HCT116 (cell line): ENCODE measurements around the gene CARMIL1. TPM values are rescaled to one million over a fixed set of nuclear protein-coding genes. Genes with fewer than 3 reads are reported as not detected.

Source experiments
- ATAC-seq: fragments of 200-7000 bp; cut with Tn5 transposase; 2 replicates; pipeline ENCODE4 v1.9.1; 2020; ENCODE audit warnings: mild to moderate bottlenecking, moderate library complexity
- BruUV-seq: library from RNA; stranded (reverse); fragments of 400-500 nt; replicated peaks from 2 replicates; lab custom pipeline; 2021; lab: Mats Ljungman, UMichigan
- CTCF ChIA-PET: fragments of 300-600 bp; sonication (Branson Sonifier 250); formaldehyde crosslinking; loops from one replicate; lab custom pipeline; 2021; ENCODE audit warnings: antibody characterized with exemption; lab: Charles Lee
- POLR2A ChIA-PET: fragments of 300-600, 350-600 bp; sonication (Branson Sonifier 250); formaldehyde crosslinking; loops from one replicate; lab custom pipeline; 2021; ENCODE audit warnings: antibody characterized with exemption; lab: Charles Lee
- RAD21 ChIA-PET, 2 experiments: fragments of 300-600 bp; sonication (Branson Sonifier 250); formaldehyde crosslinking; loops; one replicate each; lab custom pipeline; 2023; ENCODE audit warnings: low total read pairs in 2 of 2; ENCODE audit not compliant: uncharacterized antibody in 2 of 2, unreplicated experiment in 2 of 2, low non-redundant PET in 1 of 2; lab: Charles Lee
- DNase-seq: peaks from one replicate; pipeline ENCODE4 v3.0.0-alpha.2; 2010; ENCODE audit warnings: low read depth, low spot score
- H2AFZ ChIP-seq: fragments of 200-600 bp; shearing (Covaris generic), sonication (generic); 2 replicates; pipeline ENCODE4 v1.6.1; 2017; ENCODE audit warnings: low read depth, mixed run types, mixed read lengths, antibody characterized with exemption, low read length; ENCODE audit not compliant: poor library complexity, severe bottlenecking
- H3K27ac ChIP-seq: 2 replicates; pipeline ENCODE4 v1.5.1; 2012; ENCODE audit warnings: low read depth, low read length
- H3K27me3 ChIP-seq: fragments of 200-600 bp; sonication (generic); 2 replicates; pipeline ENCODE4 v1.6.1; 2016; ENCODE audit warnings: mixed run types, low read length, mixed read lengths; ENCODE audit not compliant: insufficient read depth
- H3K36me3 ChIP-seq, 2 experiments: fragments of 200-500 bp in 1 of 2; fragments of 200-600 bp in 1 of 2; sonication (Bioruptor generic) in 1 of 2; sonication (generic) in 1 of 2; 2 replicates each; pipeline versions ENCODE4 v1.5.1 to v1.6.1; 2014 to 2016; ENCODE audit warnings: low read length in 2 of 2, inconsistent platforms in 1 of 2, mixed read lengths in 1 of 2, mixed run types in 1 of 2; ENCODE audit not compliant: insufficient read depth in 2 of 2, control insufficient read depth in 1 of 2
- H3K4me1 ChIP-seq, 2 experiments: fragments of 200-600 bp in 1 of 2; sonication (generic) in 1 of 2; 2 replicates each; pipeline versions ENCODE4 v1.5.1 to v1.6.1; 2012 to 2017; ENCODE audit warnings: low read length in 2 of 2, inconsistent platforms in 1 of 2, mild to moderate bottlenecking in 1 of 2, mixed read lengths in 1 of 2, mixed run types in 1 of 2, moderate library complexity in 1 of 2; ENCODE audit not compliant: insufficient read depth in 2 of 2, control insufficient read depth in 1 of 2
- H3K4me2 ChIP-seq: fragments of 200-600 bp; sonication (generic); 2 replicates; pipeline ENCODE4 v1.6.1; 2017; ENCODE audit warnings: mixed run types, low read length, mixed read lengths
- H3K4me3 ChIP-seq, 2 experiments: fragments of 200-600 bp in 1 of 2; sonication (generic) in 1 of 2; replicated peaks in 1 of 2; 2 replicates each; pipeline ENCODE4 v1.5.1; 2011 to 2016; ENCODE audit warnings: low read length in 2 of 2, control low read depth in 1 of 2, low read depth in 1 of 2, mild to moderate bottlenecking in 1 of 2, mixed read lengths in 1 of 2, mixed run types in 1 of 2
- H3K79me2 ChIP-seq: fragments of 200-600 bp; sonication (generic); 2 replicates; pipeline ENCODE4 v1.6.1; 2017; ENCODE audit warnings: mild to moderate bottlenecking, mixed run types, low read length, moderate library complexity, mixed read lengths; ENCODE audit not compliant: insufficient read depth
- H3K9ac ChIP-seq: fragments of 200-600 bp; sonication (generic); 2 replicates; pipeline ENCODE4 v1.6.1; 2016; ENCODE audit warnings: low read length, mixed read lengths
- H3K9me2 ChIP-seq: fragments of 200-600 bp; sonication (generic), shearing (Covaris generic); 2 replicates; pipeline ENCODE4 v1.6.1; 2017; ENCODE audit warnings: mixed run types, mild to moderate bottlenecking, moderate library complexity; ENCODE audit not compliant: insufficient read depth
- H3K9me3 ChIP-seq, 2 experiments: fragments of 200-500 bp in 1 of 2; fragments of 200-600 bp in 1 of 2; sonication (Bioruptor generic) in 1 of 2; sonication (generic) in 1 of 2; 2 replicates each; pipeline ENCODE4 v1.6.1; 2014 to 2017; ENCODE audit warnings: low read length in 2 of 2, mixed read lengths in 2 of 2, inconsistent platforms in 1 of 2, low read depth in 1 of 2, mild to moderate bottlenecking in 1 of 2, mixed run types in 1 of 2, moderate library complexity in 1 of 2; ENCODE audit not compliant: control insufficient read depth in 1 of 2, insufficient read depth in 1 of 2
- H4K20me1 ChIP-seq: fragments of 200-600 bp; sonication (generic), shearing (Covaris generic); 2 replicates; pipeline ENCODE4 v1.6.1; 2017; ENCODE audit warnings: mixed run types, mild to moderate bottlenecking, moderate library complexity; ENCODE audit not compliant: insufficient read depth
- CBX3 ChIP-seq: IDR thresholded peaks from 2 replicates; pipeline ENCODE4 v1.6.1; 2012; ENCODE audit warnings: low read depth
- CEBPB ChIP-seq: IDR thresholded peaks from 2 replicates; pipeline ENCODE4 v1.6.1; 2012; ENCODE audit warnings: low read depth
- ELF1 ChIP-seq: IDR thresholded peaks from 2 replicates; pipeline ENCODE4 v1.6.1; 2012; ENCODE audit warnings: low read depth, borderline replicate concordance
- EZH2 ChIP-seq: fragments of 200-600 bp; sonication (generic); IDR thresholded peaks from 2 replicates; pipeline ENCODE4 v1.6.1; 2017; ENCODE audit warnings: antibody characterized with exemption, mixed run types
- EZH2phosphoT487 ChIP-seq: fragments of 200-600 bp; IDR thresholded peaks from 2 replicates; pipeline ENCODE4 v1.6.1; 2018; ENCODE audit warnings: antibody characterized with exemption, borderline replicate concordance
- FOSL1 ChIP-seq: IDR thresholded peaks from 2 replicates; pipeline ENCODE4 v1.6.1; 2012; ENCODE audit warnings: low read depth
- JUND ChIP-seq: IDR thresholded peaks from 2 replicates; pipeline ENCODE4 v1.6.1; 2012
- POLR2A ChIP-seq: IDR thresholded peaks from 2 replicates; pipeline ENCODE4 v1.7.0; 2011; ENCODE audit warnings: borderline replicate concordance; ENCODE audit not compliant: insufficient read depth, insufficient read length; ENCODE audit errors: extremely low read depth
- POLR2AphosphoS5 ChIP-seq: IDR thresholded peaks from 2 replicates; pipeline ENCODE4 v1.6.1; 2011; ENCODE audit warnings: mild to moderate bottlenecking, low read depth, low read length, moderate library complexity
- RAD21 ChIP-seq: IDR thresholded peaks from 2 replicates; pipeline ENCODE4 v1.6.1; 2012; ENCODE audit warnings: low read depth, mild to moderate bottlenecking
- SIN3A ChIP-seq: IDR thresholded peaks from 2 replicates; pipeline ENCODE4 v1.6.1; 2012; ENCODE audit warnings: low read depth
- SP1 ChIP-seq: IDR thresholded peaks from 2 replicates; pipeline ENCODE4 v1.6.1; 2012; ENCODE audit warnings: low read depth
- SRF ChIP-seq: IDR thresholded peaks from 2 replicates; pipeline ENCODE4 v1.6.1; 2012; ENCODE audit warnings: low read depth
- TCF7L2 ChIP-seq: IDR thresholded peaks from 2 replicates; pipeline ENCODE4 v1.7.0; 2011; ENCODE audit warnings: borderline replicate concordance, inconsistent platforms; ENCODE audit not compliant: insufficient read depth, insufficient read length; ENCODE audit errors: extremely low read depth
- YY1 ChIP-seq: IDR thresholded peaks from 2 replicates; pipeline ENCODE4 v1.6.1; 2011; ENCODE audit warnings: low read length, low read depth, moderate library complexity, mild to moderate bottlenecking; ENCODE audit not compliant: insufficient replicate concordance; ENCODE audit errors: extremely low read depth
- ZNF274 ChIP-seq: fragments of 200-500 bp; sonication (Bioruptor generic); IDR thresholded peaks from 2 replicates; pipeline ENCODE4 v1.6.1; 2014; ENCODE audit warnings: mild to moderate bottlenecking, low read depth, low read length, inconsistent platforms
- intact Hi-C: fragments of 100-400 bp; cut with micrococcal nuclease; formaldehyde crosslinking; loops from 2 replicates; pipeline ENCODE4 v1.10.0; 2022
- total RNA-seq: library from RNA; stranded (reverse); gene quantifications from one replicate; pipeline ENCODE4 v1.2.1, GENCODE V29; 2021; ENCODE audit not compliant: unreplicated experiment
- TF ChIP-seq, protein P1 (sequence below): IDR thresholded peaks from 2 replicates; pipeline ENCODE4 v1.6.1; 2012; ENCODE audit warnings: low read depth

CARMIL1 gene
- total RNA-seq, 1 experiment from 2014 or later, result 21.7 TPM

DNA sequence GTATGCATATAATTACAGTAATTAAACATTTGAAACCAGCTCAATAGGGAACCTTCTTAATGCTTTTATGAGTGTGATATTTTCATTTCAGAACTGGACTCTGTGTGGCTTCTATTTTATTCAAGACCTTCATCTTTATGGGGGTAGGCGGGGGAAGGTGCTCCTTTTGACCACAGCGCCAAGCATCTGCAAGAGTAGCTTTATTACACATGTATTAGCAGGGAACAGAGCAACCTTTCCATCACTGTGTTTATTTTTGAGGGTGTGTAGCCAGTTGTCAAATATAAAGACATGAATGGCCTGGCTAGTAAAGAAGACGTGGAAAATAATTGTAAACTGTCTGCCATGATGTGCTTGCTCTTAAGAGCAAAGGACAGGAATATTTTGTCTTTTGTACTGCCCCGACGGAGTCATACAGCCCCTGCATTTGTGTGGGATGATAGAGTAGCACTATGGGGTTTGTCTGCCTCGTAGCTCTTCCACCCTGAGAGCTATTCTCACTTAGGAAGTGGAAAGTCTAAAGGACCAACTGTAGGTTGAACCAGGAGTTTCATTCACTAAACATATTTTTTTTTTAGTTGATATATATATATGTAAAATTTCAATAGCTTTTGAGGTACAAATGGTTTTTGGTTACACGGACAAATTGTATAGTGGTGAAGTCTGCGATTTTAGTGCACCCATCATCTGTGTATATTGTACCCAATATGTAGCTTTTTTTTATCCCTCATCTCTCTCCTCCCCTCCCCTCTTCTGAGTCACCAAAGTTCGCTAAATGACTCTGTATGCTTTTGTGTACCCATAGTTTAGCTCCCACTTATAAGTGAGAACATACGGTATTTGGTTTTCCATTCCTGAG is 91.2 kb downstream of the CARMIL1 start:
- RAD21 ChIA-PET, result no interaction called here
- H3K9me2 ChIP-seq, result no peaks in the 10 kb centered on the region
- no peak for DNase-seq
- H3K4me1 ChIP-seq, result no peaks in the 10 kb centered on the region
- POLR2A ChIA-PET, result no interaction called here
- CTCF ChIA-PET, result no interaction called here
- TF ChIP-seq ELF1 (no peak), POLR2A (no peak), JUND (no peak), FOSL1 (no peak), EZH2phosphoT487 (no peak), POLR2AphosphoS5 (no peak), TCF7L2 (no peak), YY1 (no peak), CBX3 (no peak), ZNF274 (no peak), SRF (no peak), SP1 (no peak), EZH2 (no peak), CEBPB (no peak), RAD21 (no peak), SIN3A (no peak)
- TF ChIP-seq, protein P1, sequence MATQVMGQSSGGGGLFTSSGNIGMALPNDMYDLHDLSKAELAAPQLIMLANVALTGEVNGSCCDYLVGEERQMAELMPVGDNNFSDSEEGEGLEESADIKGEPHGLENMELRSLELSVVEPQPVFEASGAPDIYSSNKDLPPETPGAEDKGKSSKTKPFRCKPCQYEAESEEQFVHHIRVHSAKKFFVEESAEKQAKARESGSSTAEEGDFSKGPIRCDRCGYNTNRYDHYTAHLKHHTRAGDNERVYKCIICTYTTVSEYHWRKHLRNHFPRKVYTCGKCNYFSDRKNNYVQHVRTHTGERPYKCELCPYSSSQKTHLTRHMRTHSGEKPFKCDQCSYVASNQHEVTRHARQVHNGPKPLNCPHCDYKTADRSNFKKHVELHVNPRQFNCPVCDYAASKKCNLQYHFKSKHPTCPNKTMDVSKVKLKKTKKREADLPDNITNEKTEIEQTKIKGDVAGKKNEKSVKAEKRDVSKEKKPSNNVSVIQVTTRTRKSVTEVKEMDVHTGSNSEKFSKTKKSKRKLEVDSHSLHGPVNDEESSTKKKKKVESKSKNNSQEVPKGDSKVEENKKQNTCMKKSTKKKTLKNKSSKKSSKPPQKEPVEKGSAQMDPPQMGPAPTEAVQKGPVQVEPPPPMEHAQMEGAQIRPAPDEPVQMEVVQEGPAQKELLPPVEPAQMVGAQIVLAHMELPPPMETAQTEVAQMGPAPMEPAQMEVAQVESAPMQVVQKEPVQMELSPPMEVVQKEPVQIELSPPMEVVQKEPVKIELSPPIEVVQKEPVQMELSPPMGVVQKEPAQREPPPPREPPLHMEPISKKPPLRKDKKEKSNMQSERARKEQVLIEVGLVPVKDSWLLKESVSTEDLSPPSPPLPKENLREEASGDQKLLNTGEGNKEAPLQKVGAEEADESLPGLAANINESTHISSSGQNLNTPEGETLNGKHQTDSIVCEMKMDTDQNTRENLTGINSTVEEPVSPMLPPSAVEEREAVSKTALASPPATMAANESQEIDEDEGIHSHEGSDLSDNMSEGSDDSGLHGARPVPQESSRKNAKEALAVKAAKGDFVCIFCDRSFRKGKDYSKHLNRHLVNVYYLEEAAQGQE, result no peak
- no peaks in the 10 kb centered on the region for H3K9me3 ChIP-seq
- H4K20me1 ChIP-seq, result no peaks in the 10 kb centered on the region
- H3K36me3 ChIP-seq, result no peaks in the 10 kb centered on the region
- no peak overlapping the region for H2AFZ ChIP-seq
- no peak overlapping the region for H3K9ac ChIP-seq
- intact Hi-C loops, result no loop called here
- no peaks in the 10 kb centered on the region for H3K27me3 ChIP-seq
- no peak overlapping the region for H3K4me3 ChIP-seq
- H3K27ac ChIP-seq, result no peak overlapping the region
- BruUV-seq, result no TSS peak
- no peak for ATAC-seq
- H3K4me2 ChIP-seq, result no peak overlapping the region
- H3K79me2 ChIP-seq, result peaks cover 21% of the 10 kb centered on the region
